MCF 10A (cell line): ENCODE data around the gene GGNBP2. TPM values are rescaled to one million over a fixed set of nuclear protein-coding genes. Genes with fewer than 3 reads are reported as not detected.

Experiments
- BruUV-seq: library from RNA; stranded (reverse); fragments of 400-500 nt; replicated peaks from 2 replicates; lab custom pipeline; 2021; lab: Mats Ljungman, UMichigan
- CTCF ChIA-PET: fragments of 300-600 bp; sonication (Branson Sonifier 250); formaldehyde crosslinking; extraction: SDS; loops from one replicate; lab custom pipeline; 2021; ENCODE audit warnings: antibody characterized with exemption, inconsistent platforms; lab: Yijun Ruan, JAX
- POLR2A ChIA-PET: fragments of 300-600, 350-650 bp; sonication (Branson Sonifier 250); formaldehyde crosslinking; extraction: SDS; loops from one replicate; lab custom pipeline; 2020; ENCODE audit warnings: antibody characterized with exemption, inconsistent platforms; lab: Yijun Ruan, JAX
- DNase-seq: peaks from one replicate; pipeline ENCODE4 v3.0.0-alpha.2; 2018; ENCODE audit not compliant: unreplicated experiment
- H3K27ac Mint-ChIP-seq: one replicate; pipeline ENCODE4 v1.8.0; 2022; ENCODE audit warnings: mild to moderate bottlenecking, low read depth, mixed read lengths; ENCODE audit not compliant: unreplicated experiment
- H3K27me3 Mint-ChIP-seq: one replicate; pipeline ENCODE4 v1.8.0; 2022; ENCODE audit warnings: mixed read lengths; ENCODE audit not compliant: insufficient read depth, unreplicated experiment
- H3K36me3 Mint-ChIP-seq: one replicate; pipeline ENCODE4 v1.8.0; 2022; ENCODE audit warnings: mild to moderate bottlenecking, moderate library complexity, mixed read lengths; ENCODE audit not compliant: insufficient read depth, unreplicated experiment
- H3K4me1 Mint-ChIP-seq: one replicate; pipeline ENCODE4 v1.8.0; 2022; ENCODE audit warnings: mixed read lengths; ENCODE audit not compliant: insufficient read depth, unreplicated experiment
- H3K4me3 Mint-ChIP-seq: one replicate; pipeline ENCODE4 v1.8.0; 2022; ENCODE audit warnings: mild to moderate bottlenecking, moderate library complexity, mixed read lengths; ENCODE audit not compliant: unreplicated experiment
- H3K9me3 Mint-ChIP-seq: one replicate; pipeline ENCODE4 v1.8.0; 2022; ENCODE audit warnings: mixed read lengths; ENCODE audit not compliant: unreplicated experiment
- CTCF ChIP-seq: fragments of 200-600 bp; IDR thresholded peaks from one replicate; pipeline ENCODE4 v1.8.0; 2022; ENCODE audit warnings: antibody characterized with exemption, mild to moderate bottlenecking; ENCODE audit not compliant: unreplicated experiment
- intact Hi-C: fragments of 100-400 bp; cut with micrococcal nuclease; formaldehyde crosslinking; loops from 2 replicates; pipeline ENCODE4 v1.14.1; 2022
- total RNA-seq: library from RNA; stranded (reverse); gene quantifications from 2 replicates; pipeline ENCODE4 v1.2.3, GENCODE V29; 2022

GGNBP2 gene
- total RNA-seq, 1 experiment from 2014 or later: 88.7 TPM

GRCh38 chr17:36623281-36623680, 78.6 kb downstream of the GGNBP2 start:
- no peak overlapping the region for H3K27ac Mint-ChIP-seq
- H3K4me1 Mint-ChIP-seq: no peaks in the 10 kb centered on the region
- DNase-seq: no peak
- H3K27me3 Mint-ChIP-seq: peaks cover 5% of the 10 kb centered on the region
- ChIA-PET POLR2A (no interaction called here), CTCF (interaction anchor here (1.7 kb wide), 1 partner anchor 423 kb away, joined by 4 read pairs; no protein-coding TSS in a partner anchor)
- no peaks in the 10 kb centered on the region for H3K36me3 Mint-ChIP-seq
- H3K9me3 Mint-ChIP-seq: no peaks in the 10 kb centered on the region
- BruUV-seq: no TSS peak
- TF ChIP-seq CTCF: no peak
- H3K4me3 Mint-ChIP-seq: no peak overlapping the region
- intact Hi-C loops: no loop called here

DNA sequence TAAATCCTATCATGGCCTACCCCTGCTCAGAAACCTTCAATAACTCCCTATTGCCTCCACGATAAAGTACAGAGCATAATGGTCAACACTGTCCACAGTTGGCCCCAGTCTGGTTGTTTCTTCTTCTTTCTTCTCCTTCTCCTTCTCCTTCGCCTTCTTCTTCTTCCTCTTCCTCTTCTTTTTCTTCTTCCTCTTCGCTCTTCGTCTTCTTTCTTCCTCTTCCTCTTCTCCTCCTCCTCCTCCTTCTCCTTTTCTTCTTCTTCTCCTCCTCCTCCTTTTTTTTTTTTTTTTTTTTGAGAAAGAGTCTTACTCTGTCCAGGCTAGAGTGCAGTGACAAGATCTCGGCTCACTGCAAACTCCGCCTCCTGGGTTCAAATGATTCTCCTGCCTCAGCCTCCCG, 80.5 kb downstream of the GGNBP2 start:
- no peaks in the 10 kb centered on the region for H3K27me3 Mint-ChIP-seq
- intact Hi-C loops: loop anchor here (5.0 kb wide), 3 partner anchors 597 to 747 kb away; no protein-coding TSS in a partner anchor
- H3K4me1 Mint-ChIP-seq: no peaks in the 10 kb centered on the region
- no peaks in the 10 kb centered on the region for H3K36me3 Mint-ChIP-seq
- ChIA-PET POLR2A (no interaction called here), CTCF (interaction anchor here (0.8 to 1.7 kb wide), 8 partner anchors 11 to 615 kb away, joined by 3 to 8 read pairs (median 4); no protein-coding TSS in a partner anchor)
- DNase-seq: no peak
- H3K4me3 Mint-ChIP-seq: no peak overlapping the region
- no TSS peak for BruUV-seq
- H3K27ac Mint-ChIP-seq: no peak overlapping the region
- no peak for TF ChIP-seq CTCF
- H3K9me3 Mint-ChIP-seq: no peaks in the 10 kb centered on the region

DNA sequence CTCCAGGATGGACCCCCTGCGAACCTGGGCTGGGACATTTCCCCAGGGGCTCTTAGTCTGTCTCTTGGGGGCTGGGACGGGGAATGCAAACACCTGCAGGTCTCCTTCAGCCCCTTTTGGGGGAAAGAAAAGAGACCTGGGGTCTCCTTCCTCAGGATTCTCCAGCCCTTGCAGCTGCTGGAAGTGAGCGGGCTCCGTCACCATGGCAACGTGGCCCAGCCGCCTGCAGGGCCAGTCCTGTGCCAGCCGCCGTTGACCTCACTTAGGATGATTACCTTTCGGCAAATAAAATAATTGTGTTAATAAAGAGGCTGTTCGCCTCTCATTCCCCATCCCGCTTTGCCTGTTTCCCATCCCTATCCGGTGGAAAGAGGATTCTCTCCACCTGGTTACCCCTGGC, 82.4 kb downstream of the GGNBP2 start:
- ChIA-PET POLR2A (interaction anchor here (1.1 kb wide), 1 partner anchor 421 kb away, joined by 3 read pairs; no protein-coding TSS in a partner anchor), CTCF (interaction anchor here (0.9 to 4.7 kb wide), 6 partner anchors 12 to 597 kb away, joined by 4 to 64 read pairs (median 6); no protein-coding TSS in a partner anchor)
- Mint-ChIP-seq H3K27ac (no peak overlapping the region), H3K4me3 (no peak overlapping the region), H3K9me3 (no peaks in the 10 kb centered on the region), H3K27me3 (peaks cover 12% of the 10 kb centered on the region), H3K36me3 (no peaks in the 10 kb centered on the region), H3K4me1 (no peaks in the 10 kb centered on the region)
- BruUV-seq: no TSS peak
- TF ChIP-seq CTCF: no peak
- intact Hi-C loops: loop anchor here (5.0 kb wide), 3 partner anchors 595 to 745 kb away; no protein-coding TSS in a partner anchor
- no peak for DNase-seq

DNA sequence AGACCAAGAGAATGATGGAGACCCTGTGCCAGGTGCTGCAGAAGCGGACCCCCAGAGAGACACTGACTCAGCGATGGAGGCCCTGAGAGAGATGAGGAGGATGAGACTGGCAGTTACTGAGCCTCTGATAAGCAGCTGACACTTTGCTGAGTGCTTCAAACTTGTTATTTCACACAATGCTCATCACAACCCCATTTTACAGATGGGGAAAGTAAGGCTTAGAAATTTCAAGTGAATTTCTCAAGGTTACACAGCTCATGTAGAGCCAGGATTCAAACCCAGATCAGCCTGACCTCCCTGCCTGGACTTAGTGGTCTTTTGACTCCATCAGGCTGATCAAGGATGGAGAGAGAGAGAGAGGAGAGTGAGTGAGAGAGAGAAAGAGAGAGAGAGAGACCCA, 83.9 kb downstream of the GGNBP2 start:
- Mint-ChIP-seq H3K9me3 (no peaks in the 10 kb centered on the region), H3K27ac (no peak overlapping the region), H3K27me3 (peaks cover 26% of the 10 kb centered on the region), H3K36me3 (no peaks in the 10 kb centered on the region), H3K4me3 (no peak overlapping the region), H3K4me1 (no peaks in the 10 kb centered on the region)
- no peak for DNase-seq
- TF ChIP-seq CTCF: no peak
- no TSS peak for BruUV-seq
- ChIA-PET POLR2A (interaction anchor here (1.1 kb wide), 1 partner anchor 503 kb away, joined by 3 read pairs; no protein-coding TSS in a partner anchor), CTCF (interaction anchor here (0.6 to 4.7 kb wide), 18 partner anchors 10 to 742 kb away, joined by 3 to 64 read pairs (median 4); partner anchors contain the start of gene MRM1)
- intact Hi-C loops: loop anchor here (5.0 kb wide), 3 partner anchors 594 to 744 kb away; no protein-coding TSS in a partner anchor
